ENCODE measurements around the gene PDRG1.
"Not testable (repeated sequence)": the region's sequence is repeated elsewhere in the genome, so short reads cannot be mapped to it uniquely, and the experiment has no call there.

Gene PDRG1

DNA sequence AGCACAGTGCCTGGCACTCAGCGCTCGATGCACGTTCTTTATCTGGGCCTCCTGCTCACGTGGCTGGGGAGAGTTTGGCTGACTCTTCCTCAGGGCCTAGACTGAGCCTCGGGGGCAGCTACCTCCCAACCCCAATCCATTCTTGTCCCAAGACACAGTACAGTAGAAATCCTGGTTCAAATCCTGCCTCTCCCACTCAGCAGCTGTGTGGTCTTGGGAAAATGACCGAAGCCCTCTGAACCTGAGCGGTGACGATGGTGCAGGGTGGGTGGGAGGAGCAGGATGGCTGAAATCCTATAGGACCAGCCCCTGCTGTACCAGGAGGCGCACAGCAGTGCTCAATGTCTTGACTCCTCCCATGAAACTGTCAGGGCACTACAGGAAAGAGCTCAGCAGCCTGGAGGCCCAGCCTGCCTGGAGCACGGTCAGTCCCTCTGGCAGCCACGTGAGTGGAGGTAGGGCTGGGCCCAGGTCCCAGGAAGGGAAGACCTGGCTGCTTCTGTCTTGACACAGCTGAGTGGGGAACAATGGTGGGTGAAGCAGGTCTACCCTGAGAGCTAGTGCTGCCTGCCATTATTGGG, 31.5 kb downstream of the PDRG1 start:
- POLR2A ChIA-PET: no interaction called here
- CTCF ChIA-PET: interaction anchor here (1.0 kb wide), 1 partner anchor 31 kb away, joined by 3 read pairs; the partner anchor contains the start of gene PDRG1
- DNase-seq (ENCODE audit: extremely low spot score): no peak
- TF ChIP-seq CTBP1 (IDR thresholded peaks at IDR 0.05; ENCODE audit: borderline replicate concordance) (no peak), L3MBTL2 (conservative IDR thresholded peaks at IDR 0.05) (no peak), SP1 (IDR thresholded peaks at IDR 0.05) (no peak), NFRKB (IDR thresholded peaks at IDR 0.05) (no peak), HDGF (IDR thresholded peaks at IDR 0.05; ENCODE audit: borderline replicate concordance) (no peak), ELF4 (IDR thresholded peaks at IDR 0.05) (no peak), FOXA1 (IDR thresholded peaks at IDR 0.05) (no peak), ZNF384 (IDR thresholded peaks at IDR 0.05) (no peak), LEF1 (IDR thresholded peaks at IDR 0.05; ENCODE audit: borderline replicate concordance) (no peak), BHLHE40 (IDR thresholded peaks at IDR 0.05; ENCODE audit: borderline replicate concordance) (no peak), ARNT (IDR thresholded peaks at IDR 0.05) (no peak), TARDBP (IDR thresholded peaks at IDR 0.05) (no peak)

- ChIA-PET CTCF (interaction anchor here (1.0 kb wide), 1 partner anchor 32 kb away, joined by 3 read pairs; the partner anchor contains the start of gene PDRG1), POLR2A (no interaction called here)
- DNase-seq (ENCODE audit: extremely low spot score): no peak
- TF ChIP-seq FOXK2 (IDR thresholded peaks at IDR 0.05): no peak
- no peak for TF ChIP-seq FOXA1 (IDR thresholded peaks at IDR 0.05)
- no peak for TF ChIP-seq SUZ12 (IDR thresholded peaks at IDR 0.05)
- no peak for TF ChIP-seq LEF1 (IDR thresholded peaks at IDR 0.05; ENCODE audit: borderline replicate concordance)
- TF ChIP-seq ARNT (IDR thresholded peaks at IDR 0.05): no peak
- no peak for TF ChIP-seq ELF4 (IDR thresholded peaks at IDR 0.05)
- no peak for TF ChIP-seq L3MBTL2 (conservative IDR thresholded peaks at IDR 0.05)
- no peak for TF ChIP-seq HDGF (IDR thresholded peaks at IDR 0.05; ENCODE audit: borderline replicate concordance)
- no peak for TF ChIP-seq PKNOX1 (IDR thresholded peaks at IDR 0.05)
- no peak for TF ChIP-seq CTBP1 (IDR thresholded peaks at IDR 0.05; ENCODE audit: borderline replicate concordance)
- TF ChIP-seq NFRKB (IDR thresholded peaks at IDR 0.05): no peak
- TF ChIP-seq FOXM1 (IDR thresholded peaks at IDR 0.05; ENCODE audit: borderline replicate concordance): no peak
- TF ChIP-seq ZNF384 (IDR thresholded peaks at IDR 0.05): no peak
- TF ChIP-seq SP1 (IDR thresholded peaks at IDR 0.05): no peak
These were observed 32.3 kb downstream of the PDRG1 start for GRCh38 chr20:31919410-31920155.

- ChIA-PET CTCF (interaction anchor here (0.5 kb wide), 1 partner anchor 66 kb away, joined by 4 read pairs; no protein-coding TSS in a partner anchor), POLR2A (interaction anchor here (0.8 kb wide), 1 partner anchor 39 kb away, joined by 4 read pairs; no protein-coding TSS in a partner anchor)
- no peak for TF ChIP-seq TARDBP (IDR thresholded peaks at IDR 0.05)
- DNase-seq (ENCODE audit: extremely low spot score): no peak
These were observed 33.3 kb downstream of the PDRG1 start for GRCh38 chr20:31918466-31919105.

GRCh38 chr20:31917962-31918412, 33.9 kb downstream of the PDRG1 start:
- POLR2A ChIA-PET; CTCF ChIA-PET; DNase-seq (ENCODE audit: extremely low spot score): not testable (repeated sequence)

- CTCF ChIA-PET: no interaction called here
- TF ChIP-seq PKNOX1 (IDR thresholded peaks at IDR 0.05) (no peak), ARNT (IDR thresholded peaks at IDR 0.05) (no peak), LEF1 (IDR thresholded peaks at IDR 0.05; ENCODE audit: borderline replicate concordance) (no peak), SUZ12 (IDR thresholded peaks at IDR 0.05) (no peak), L3MBTL2 (conservative IDR thresholded peaks at IDR 0.05) (no peak), NFRKB (IDR thresholded peaks at IDR 0.05) (no peak), FOXA1 (IDR thresholded peaks at IDR 0.05) (no peak)
- POLR2A ChIA-PET: no interaction called here
These were observed 35.1 kb downstream of the PDRG1 start for GRCh38 chr20:31916708-31917107.

GRCh38 chr20:31915491-31916280, 36.2 kb downstream of the PDRG1 start:
- no peak for DNase-seq (ENCODE audit: extremely low spot score)
- no peak for TF ChIP-seq FOXK2 (IDR thresholded peaks at IDR 0.05)
- no peak for TF ChIP-seq FOXA1 (IDR thresholded peaks at IDR 0.05)
- no peak for TF ChIP-seq NFRKB (IDR thresholded peaks at IDR 0.05)
- no peak for TF ChIP-seq BHLHE40 (IDR thresholded peaks at IDR 0.05; ENCODE audit: borderline replicate concordance)
- CTCF ChIA-PET: no interaction called here
- POLR2A ChIA-PET: interaction anchor here (0.8 kb wide), 1 partner anchor 36 kb away, joined by 3 read pairs; no protein-coding TSS in a partner anchor

More at GRCh38 chr20:31916708-31917107, 35.1 kb downstream of the PDRG1 start:
- DNase-seq (ENCODE audit: extremely low spot score): no peak

All from HEK293T (cell line).